IMR-90 (cell line): ENCODE measurements around the gene NEDD4L. TPM values are rescaled to one million over a fixed set of nuclear protein-coding genes. Genes with fewer than 3 reads are reported as not detected.
A peak's percentile ranks its signal among the peaks of the same experiment; 100 is the strongest.

Experiments used
- ATAC-seq: fragments of 200-7000 bp; cut with Tn5 transposase; 2 replicates; pipeline ENCODE4 v1.9.1; 2020; ENCODE audit warnings: low read depth, mild to moderate bottlenecking, moderate library complexity
- BruUV-seq: library from RNA; stranded (reverse); fragments of 400-500 nt; replicated peaks from 2 replicates; lab custom pipeline; 2021; lab: Mats Ljungman, UMichigan
- CTCF ChIA-PET: fragments of 300-600 bp; formaldehyde crosslinking; extraction: SDS; loops from one replicate; lab custom pipeline; 2021; ENCODE audit warnings: antibody characterized with exemption; lab: Yijun Ruan, JAX
- POLR2A ChIA-PET: fragments of 300-600 bp; sonication (Branson Sonifier 250); formaldehyde crosslinking; loops from one replicate; lab custom pipeline; 2022; ENCODE audit warnings: antibody characterized with exemption; ENCODE audit not compliant: unreplicated experiment; lab: Charles Lee
- DNase-seq: peaks from one replicate; pipeline ENCODE4 v3.0.0; 2013
- H2AFZ ChIP-seq: replicated peaks from 2 replicates; pipeline ENCODE3; 2013; ENCODE audit warnings: low read length, mild to moderate bottlenecking; ENCODE audit not compliant: poor library complexity
- H2AK5ac ChIP-seq: 2 replicates; pipeline ENCODE4 v1.6.1; 2013; ENCODE audit warnings: low read depth, low read length, inconsistent platforms
- H2AK9ac ChIP-seq: replicated peaks from 2 replicates; pipeline ENCODE3; 2013; ENCODE audit warnings: mild to moderate bottlenecking, low read depth, low read length, moderate library complexity; ENCODE audit not compliant: poor library complexity
- H2BK120ac ChIP-seq: 2 replicates; pipeline ENCODE4 v1.6.1; 2013; ENCODE audit warnings: low read depth, low read length, inconsistent platforms
- H2BK15ac ChIP-seq: 3 replicates; pipeline ENCODE4 v1.6.1; 2013; ENCODE audit warnings: low read depth, low read length, inconsistent platforms
- H2BK20ac ChIP-seq: 2 replicates; pipeline ENCODE4 v1.6.1; 2013; ENCODE audit warnings: low read depth, mild to moderate bottlenecking, inconsistent platforms, low read length, moderate library complexity
- H2BK5ac ChIP-seq: 2 replicates; pipeline ENCODE4 v1.6.1; 2013; ENCODE audit warnings: mild to moderate bottlenecking, low read depth, low read length, inconsistent platforms; ENCODE audit not compliant: poor library complexity, severe bottlenecking
- H3K14ac ChIP-seq: replicated peaks from 2 replicates; pipeline ENCODE4 v1.6.1; 2013; ENCODE audit warnings: low read depth, low read length, inconsistent platforms
- H3K18ac ChIP-seq: 2 replicates; pipeline ENCODE4 v1.6.1; 2013; ENCODE audit warnings: low read depth, low read length, control low read depth
- H3K23ac ChIP-seq: 2 replicates; pipeline ENCODE4 v1.6.1; 2013; ENCODE audit warnings: low read depth, low read length, inconsistent platforms
- H3K27ac ChIP-seq: 2 replicates; pipeline ENCODE4 v1.5.1; 2013; ENCODE audit warnings: mild to moderate bottlenecking, control low read depth, low read length; ENCODE audit not compliant: insufficient read depth
- H3K27me3 ChIP-seq: 2 replicates; pipeline ENCODE4 v1.6.1; 2013; ENCODE audit warnings: low read length; ENCODE audit not compliant: control insufficient read depth, insufficient read depth
- H3K36me3 ChIP-seq: 2 replicates; pipeline ENCODE4 v1.6.1; 2013; ENCODE audit warnings: low read length, mixed read lengths; ENCODE audit not compliant: control insufficient read depth, insufficient read depth
- H3K4ac ChIP-seq: 2 replicates; pipeline ENCODE4 v1.6.1; 2013; ENCODE audit warnings: low read depth, low read length, inconsistent platforms
- H3K4me1 ChIP-seq: 2 replicates; pipeline ENCODE4 v1.6.1; 2013; ENCODE audit warnings: low read length, mixed read lengths; ENCODE audit not compliant: control insufficient read depth, insufficient read depth
- H3K4me2 ChIP-seq: 2 replicates; pipeline ENCODE4 v1.6.1; 2013; ENCODE audit warnings: low read depth, mild to moderate bottlenecking, control low read depth, low read length, moderate library complexity
- H3K4me3 ChIP-seq: 2 replicates; pipeline ENCODE4 v1.5.1; 2013; ENCODE audit warnings: low read depth, mild to moderate bottlenecking, control low read depth, low read length, moderate library complexity; ENCODE audit not compliant: insufficient read depth
- H3K56ac ChIP-seq: 2 replicates; pipeline ENCODE4 v1.6.1; 2013; ENCODE audit warnings: low read length, inconsistent platforms; ENCODE audit not compliant: insufficient read depth; ENCODE audit errors: extremely low read depth
- H3K79me1 ChIP-seq, 2 experiments: 2 replicates each; pipeline ENCODE4 v1.6.1; 2013; ENCODE audit warnings: low read length in 2 of 2, inconsistent platforms in 1 of 2, low read depth in 1 of 2
- H3K9ac ChIP-seq: 2 replicates; pipeline ENCODE4 v1.6.1; 2013; ENCODE audit warnings: low read depth, low read length, control low read depth
- H3K9me1 ChIP-seq: 2 replicates; pipeline ENCODE4 v1.6.1; 2013; ENCODE audit warnings: low read length, inconsistent platforms; ENCODE audit not compliant: insufficient read depth
- H3K9me3 ChIP-seq: 2 replicates; pipeline ENCODE4 v1.6.1; 2013; ENCODE audit warnings: low read length; ENCODE audit not compliant: control insufficient read depth, insufficient read depth
- H4K20me1 ChIP-seq: 2 replicates; pipeline ENCODE4 v1.6.1; 2013; ENCODE audit warnings: low read length, inconsistent platforms; ENCODE audit not compliant: insufficient read depth
- H4K5ac ChIP-seq: 2 replicates; pipeline ENCODE4 v1.6.1; 2013; ENCODE audit warnings: mild to moderate bottlenecking, low read depth, low read length, control low read depth
- H4K8ac ChIP-seq, 2 experiments: 2 replicates each; pipeline ENCODE4 v1.6.1; 2013; ENCODE audit warnings: low read depth in 2 of 2, low read length in 2 of 2, control low read depth in 1 of 2, inconsistent platforms in 1 of 2
- H4K91ac ChIP-seq: 2 replicates; pipeline ENCODE4 v1.6.1; 2013; ENCODE audit warnings: low read depth, low read length, inconsistent platforms; ENCODE audit not compliant: insufficient read depth
- CEBPB ChIP-seq: IDR thresholded peaks from 2 replicates; pipeline ENCODE4 v1.6.1; 2012; ENCODE audit warnings: low read depth, low read length, improper control_type of control experiment
- CTCF ChIP-seq: conservative IDR thresholded peaks from 2 replicates; pipeline ENCODE4 v1.5.1; 2012; ENCODE audit warnings: mild to moderate bottlenecking, low read depth, low read length, improper control_type of control experiment
- MAFK ChIP-seq: IDR thresholded peaks from 2 replicates; pipeline ENCODE4 v1.6.1; 2012; ENCODE audit warnings: low read depth, low read length, improper control_type of control experiment
- NFE2L2 ChIP-seq: fragments of 150-350 bp; IDR thresholded peaks from 2 replicates; pipeline ENCODE4 v1.6.1; 2016; ENCODE audit warnings: low read depth, mild to moderate bottlenecking, low read length
- RFX5 ChIP-seq: IDR thresholded peaks from 2 replicates; pipeline ENCODE4 v1.8.0; 2012; ENCODE audit warnings: low read depth, mild to moderate bottlenecking, low read length, moderate library complexity
- WGBS, 2 experiments: methylation state at CpG; one replicate each; pipeline versions ENCODE4 v1.1.5 to v1.1.7; 2013; ENCODE audit warnings: missing lambda C conversion rate in 2 of 2; ENCODE audit not compliant: insufficient read length in 1 of 2; ENCODE audit errors: extremely low coverage in 2 of 2; 5-methylcytosine and 5-hydroxymethylcytosine counted together
- dilution Hi-C: fragments of 300-500 bp; cut with HindIII; formaldehyde crosslinking; loops from one replicate; pipeline ENCODE4 v1.14.3; 2018; ENCODE audit warnings: low sequenced_read_pairs; ENCODE audit not compliant: unreplicated experiment
- in situ Hi-C: fragments of 300-500 bp; cut with MboI; formaldehyde crosslinking; loops from 3 replicates; pipeline ENCODE4 v1.14.3; 2019; ENCODE audit warnings: low sequenced_read_pairs, inconsistent platforms, mixed read lengths
- intact Hi-C: fragments of 100-400 bp; cut with micrococcal nuclease; formaldehyde crosslinking; loops from 2 replicates; pipeline ENCODE4 v1.10.0; 2022
- polyA plus RNA-seq, 3 experiments: library from polyadenylated mRNA; depleted of rRNA; stranded (reverse); fragments of >200 nt; gene quantifications; 2 replicates each; pipeline ENCODE4 v1.2.3, GENCODE V29; 2012; ENCODE audit warnings: low replicate concordance in 1 of 3
- total RNA-seq: library from RNA; depleted of rRNA; stranded (reverse); fragments of >200 nt; gene quantifications from 2 replicates; pipeline ENCODE4 v1.2.3, GENCODE V29; 2012
- TF ChIP-seq, protein P1 (sequence below): fragments of 150-350 bp; IDR thresholded peaks from 2 replicates; pipeline ENCODE4 v1.6.1; 2017; ENCODE audit warnings: mild to moderate bottlenecking, antibody characterized with exemption, low read length, low read depth

The NEDD4L gene
- total and polyA plus RNA-seq, 2 of the 4 experiments (the other 2 are of a cell fraction) = 10.0 to 10.9 TPM

- H3K4ac ChIP-seq = no peak overlapping the region
- TF ChIP-seq CTCF (no peak), MAFK (peak; percentile 38), CEBPB (no peak), RFX5 (no peak), NFE2L2 (no peak)
- TF ChIP-seq, protein P1, sequence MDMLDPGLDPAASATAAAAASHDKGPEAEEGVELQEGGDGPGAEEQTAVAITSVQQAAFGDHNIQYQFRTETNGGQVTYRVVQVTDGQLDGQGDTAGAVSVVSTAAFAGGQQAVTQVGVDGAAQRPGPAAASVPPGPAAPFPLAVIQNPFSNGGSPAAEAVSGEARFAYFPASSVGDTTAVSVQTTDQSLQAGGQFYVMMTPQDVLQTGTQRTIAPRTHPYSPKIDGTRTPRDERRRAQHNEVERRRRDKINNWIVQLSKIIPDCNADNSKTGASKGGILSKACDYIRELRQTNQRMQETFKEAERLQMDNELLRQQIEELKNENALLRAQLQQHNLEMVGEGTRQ = no peak
- no peak overlapping the region for H2AK5ac ChIP-seq
- WGBS, 2 experiments = no CpG with 5 or more reads among the region's 2 CpGs
- no peak overlapping the region for H3K56ac ChIP-seq
- no peak overlapping the region for H3K4me3 ChIP-seq
- BruUV-seq = no TSS peak
- H3K23ac ChIP-seq = no peak overlapping the region
- ATAC-seq (no peak), DNase-seq (no peak)
- ChIA-PET POLR2A (no interaction called here), CTCF (no interaction called here)
- H3K14ac ChIP-seq = no peak overlapping the region
- no peak overlapping the region for H3K4me2 ChIP-seq
- in situ Hi-C loops = no loop called here
- no peak overlapping the region for H2BK120ac ChIP-seq
- H4K20me1 ChIP-seq = no peaks in the 10 kb centered on the region
- no peak overlapping the region for H4K5ac ChIP-seq
- no peak overlapping the region for H2AFZ ChIP-seq
- no peak overlapping the region for H4K91ac ChIP-seq
- no peaks in the 10 kb centered on the region for H3K79me1 ChIP-seq
- H2AK9ac ChIP-seq = no peak overlapping the region
- no peak overlapping the region for H3K9ac ChIP-seq
- H2BK20ac ChIP-seq = no peak overlapping the region
- H3K36me3 ChIP-seq = no peaks in the 10 kb centered on the region
- H2BK15ac ChIP-seq = no peak overlapping the region
- H3K27me3 ChIP-seq = peaks cover 39% of the 10 kb centered on the region
- H3K9me3 ChIP-seq = no peaks in the 10 kb centered on the region
- H3K18ac ChIP-seq = no peak overlapping the region
- H3K27ac ChIP-seq = no peak overlapping the region
- H3K9me1 ChIP-seq = no peaks in the 10 kb centered on the region
- dilution Hi-C loops = no loop called here
- no peak overlapping the region for H2BK5ac ChIP-seq
- H4K8ac ChIP-seq = no peak overlapping the region
- intact Hi-C loops = no loop called here
- no peaks in the 10 kb centered on the region for H3K4me1 ChIP-seq
Measured at GRCh38 chr18:58034370-58034769, 9.7 kb upstream of the NEDD4L start.
